CD8-positive, alpha-beta memory T cell (primary cell): ENCODE data around the gene AK9. TPM values are rescaled to one million over a fixed set of nuclear protein-coding genes. Genes with fewer than 3 reads are reported as not detected.
A peak's percentile ranks its signal among the peaks of the same experiment; 100 is the strongest.
"Not testable (repeated sequence)": the region's sequence is repeated elsewhere in the genome, so short reads cannot be mapped to it uniquely, and the experiment has no call there.

Experiments
- CTCF ChIA-PET: fragments of 350-600 bp; sonication (Branson Sonifier 250); formaldehyde crosslinking; loops from one replicate; lab custom pipeline; 2021; ENCODE audit warnings: antibody characterized with exemption; lab: Charles Lee
- POLR2A ChIA-PET: fragments of 350-600 bp; sonication (Branson Sonifier 250); formaldehyde crosslinking; loops from one replicate; lab custom pipeline; 2021; ENCODE audit warnings: antibody characterized with exemption; lab: Charles Lee
- DNase-seq, 5 donors: peaks; one replicate each; pipeline versions ENCODE4 v3.0.0 to v3.0.0-alpha.2; 2020 to 2022; ENCODE audit warnings: mixed read lengths in 1 of 5
- H3K27ac ChIP-seq: one replicate; pipeline ENCODE4 v1.7.0; 2013; ENCODE audit warnings: low read depth, mild to moderate bottlenecking, low read length, moderate library complexity
- H3K27me3 ChIP-seq: 2 replicates; pipeline ENCODE4 v1.7.0; 2013; ENCODE audit warnings: low read length, mild to moderate bottlenecking; ENCODE audit not compliant: insufficient read depth, poor library complexity, severe bottlenecking
- H3K36me3 ChIP-seq: 2 replicates; pipeline ENCODE4 v1.7.0; 2013; ENCODE audit warnings: mild to moderate bottlenecking, low read length, moderate library complexity; ENCODE audit not compliant: insufficient read depth
- H3K4me1 ChIP-seq: 2 replicates; pipeline ENCODE4 v1.7.0; 2013; ENCODE audit warnings: mild to moderate bottlenecking, low read length, moderate library complexity; ENCODE audit not compliant: insufficient read depth
- H3K4me3 ChIP-seq: 2 replicates; pipeline ENCODE4 v1.7.0; 2013; ENCODE audit warnings: mild to moderate bottlenecking, low read length
- H3K9me3 ChIP-seq: 2 replicates; pipeline ENCODE4 v1.7.0; 2013; ENCODE audit warnings: mild to moderate bottlenecking, low read length
- H3K27ac Mint-ChIP-seq, 8 donors: one replicate each; pipeline ENCODE4 v1.8.0; 2020 to 2021; ENCODE audit warnings: mixed read lengths in 8 of 8, mild to moderate bottlenecking in 6 of 8, inconsistent platforms in 3 of 8, moderate library complexity in 3 of 8
- H3K27me3 Mint-ChIP-seq, 2 donors: one replicate each; pipeline ENCODE4 v1.8.0; 2020 to 2021; ENCODE audit warnings: mixed read lengths in 2 of 2, mild to moderate bottlenecking in 1 of 2, moderate library complexity in 1 of 2
- H3K36me3 Mint-ChIP-seq, 3 donors: one replicate each; pipeline ENCODE4 v1.8.0; 2020 to 2021; ENCODE audit warnings: mixed read lengths in 3 of 3, inconsistent platforms in 1 of 3, mild to moderate bottlenecking in 1 of 3
- H3K4me1 Mint-ChIP-seq, 3 donors: one replicate each; pipeline ENCODE4 v1.8.0; 2020 to 2021; ENCODE audit warnings: mixed read lengths in 3 of 3, inconsistent platforms in 1 of 3, mild to moderate bottlenecking in 1 of 3
- H3K4me3 Mint-ChIP-seq, 7 donors: one replicate each; pipeline ENCODE4 v1.8.0; 2020 to 2021; ENCODE audit warnings: mixed read lengths in 7 of 7, mild to moderate bottlenecking in 6 of 7, moderate library complexity in 4 of 7, inconsistent platforms in 2 of 7
- H3K9me3 Mint-ChIP-seq, 5 donors: one replicate each; pipeline ENCODE4 v1.8.0; 2020 to 2022; ENCODE audit warnings: mixed read lengths in 5 of 5, mild to moderate bottlenecking in 3 of 5, moderate library complexity in 2 of 5, inconsistent platforms in 1 of 5
- polyA plus RNA-seq: library from polyadenylated mRNA; unstranded; fragments of 300-500 nt; fragmentation: Illumina TruSeq; gene quantifications from one replicate; pipeline ENCODE4 v1.2.3, GENCODE V29; 2021
- total RNA-seq, 2 experiments: library from RNA; stranded (reverse); gene quantifications; one replicate each; pipeline ENCODE4 v1.2.3, GENCODE V29; 2021

The AK9 gene
- total RNA-seq = 1 to 10 TPM; 5.1 to 5.6 TPM
- 6.8 TPM for polyA plus RNA-seq

- Histone ChIP-seq H3K4me1 (peaks cover 11% of the 10 kb centered on the region), H3K27ac (peak within 1 kb of the TSS; percentile 81), H3K4me3 (peak within 1 kb of the TSS; percentile 97), H3K27me3 (no peaks in the 10 kb centered on the region), H3K36me3 (no peaks in the 10 kb centered on the region), H3K9me3 (no peaks in the 10 kb centered on the region)
- no peaks in the 10 kb centered on the region for H3K27me3 Mint-ChIP-seq
- peak; percentile 80 to 90 (median 85) for DNase-seq
- POLR2A ChIA-PET = interaction anchor here (0.6 to 2.4 kb wide), 5 partner anchors 11 to 1287 kb away, joined by 3 to 13 read pairs (median 4); partner anchors contain the start of gene CD164
- peaks cover 21 to 46% (median 35%) of the 10 kb centered on the region in 3 donors for H3K4me1 Mint-ChIP-seq
- peak within 1 kb of the TSS; percentile 72 to 98 (median 96) for H3K27ac Mint-ChIP-seq
- H3K36me3 Mint-ChIP-seq = peaks cover 2 to 17% (median 3%) of the 10 kb centered on the region in 3 donors
- CTCF ChIA-PET = interaction anchor here (0.9 to 1.7 kb wide), 9 partner anchors 10 to 503 kb away, joined by 3 to 10 read pairs (median 3); partner anchors contain the start of gene CD164
- H3K9me3 Mint-ChIP-seq = peaks cover 0 to 4% (median 0%) of the 10 kb centered on the region in 5 donors
- peak within 1 kb of the TSS; percentile 91 to 97 (median 93) for H3K4me3 Mint-ChIP-seq
These were observed at the start of gene AK9, which contains the start of gene FIG4 for GRCh38 chr6:109690737-109691621. AK9 (minus strand) TSS chr6:109691202; CDS start chr6:109675745, 15,457 bp downstream. FIG4 (plus strand) TSS chr6:109691296; CDS start chr6:109691436, 140 bp downstream.

GRCh38 chr6:109740787-109741186 is 49.8 kb upstream of the AK9 start:
- peaks cover 34 to 73% (median 49%) of the 10 kb centered on the region in 3 donors for H3K36me3 Mint-ChIP-seq
- no peak overlapping the region for H3K27ac ChIP-seq
- no peaks in the 10 kb centered on the region for H3K4me1 ChIP-seq
- peaks cover 0 to 4% (median 0%) of the 10 kb centered on the region in 5 donors for H3K9me3 Mint-ChIP-seq
- no peak overlapping the region for H3K27ac Mint-ChIP-seq
- ChIA-PET CTCF (no interaction called here), POLR2A (no interaction called here)
- H3K4me3 ChIP-seq = no peak overlapping the region
- peaks cover 4% of the 10 kb centered on the region for H3K36me3 ChIP-seq
- no peak for DNase-seq
- no peaks in the 10 kb centered on the region for H3K27me3 ChIP-seq
- H3K9me3 ChIP-seq = no peaks in the 10 kb centered on the region
- H3K27me3 Mint-ChIP-seq = no peaks in the 10 kb centered on the region
- H3K4me3 Mint-ChIP-seq = no peak overlapping the region
- H3K4me1 Mint-ChIP-seq = no peaks in the 10 kb centered on the region

GRCh38 chr6:109739686-109740085 is 48.7 kb upstream of the AK9 start:
- no peaks in the 10 kb centered on the region for H3K4me1 ChIP-seq
- no peaks in the 10 kb centered on the region for H3K27me3 ChIP-seq
- no peak overlapping the region for H3K4me3 ChIP-seq
- Mint-ChIP-seq H3K27me3 (no peaks in the 10 kb centered on the region), H3K27ac (no peak overlapping the region), H3K9me3 (peaks cover 0 to 2% (median 0%) of the 10 kb centered on the region in 5 donors), H3K4me3 (no peak overlapping the region), H3K36me3 (peaks cover 38 to 84% (median 40%) of the 10 kb centered on the region in 3 donors), H3K4me1 (no peaks in the 10 kb centered on the region)
- H3K36me3 ChIP-seq = peaks cover 4% of the 10 kb centered on the region
- H3K9me3 ChIP-seq = no peaks in the 10 kb centered on the region
- CTCF ChIA-PET = no interaction called here
- DNase-seq = no peak
- POLR2A ChIA-PET = no interaction called here
- no peak overlapping the region for H3K27ac ChIP-seq

- H3K36me3 Mint-ChIP-seq = peaks cover 28 to 78% (median 35%) of the 10 kb centered on the region in 3 donors
- ChIA-PET POLR2A (no interaction called here), CTCF (no interaction called here)
- H3K36me3 ChIP-seq = peaks cover 4% of the 10 kb centered on the region
- H3K4me1 Mint-ChIP-seq = no peaks in the 10 kb centered on the region
- peak overlapping the region in 1 of 8 donors; percentile 33 for H3K27ac Mint-ChIP-seq
- H3K9me3 ChIP-seq = no peaks in the 10 kb centered on the region
- H3K27ac ChIP-seq = no peak overlapping the region
- no peaks in the 10 kb centered on the region for H3K27me3 Mint-ChIP-seq
- no peaks in the 10 kb centered on the region for H3K9me3 Mint-ChIP-seq
- DNase-seq = no peak
- no peaks in the 10 kb centered on the region for H3K27me3 ChIP-seq
- peak overlapping the region in 1 of 7 donors; percentile 4 for H3K4me3 Mint-ChIP-seq
- no peak overlapping the region for H3K4me3 ChIP-seq
- no peaks in the 10 kb centered on the region for H3K4me1 ChIP-seq
These were observed 47.7 kb upstream of the AK9 start for GRCh38 chr6:109738667-109739066.

- Mint-ChIP-seq H3K27me3 (no peaks in the 10 kb centered on the region), H3K36me3 (peaks cover 26 to 77% (median 35%) of the 10 kb centered on the region in 3 donors), H3K27ac (peak overlapping the region in 1 of 8 donors; percentile 33), H3K9me3 (no peaks in the 10 kb centered on the region), H3K4me3 (no peak overlapping the region), H3K4me1 (no peaks in the 10 kb centered on the region)
- H3K4me3 ChIP-seq = no peak overlapping the region
- H3K4me1 ChIP-seq = no peaks in the 10 kb centered on the region
- no peaks in the 10 kb centered on the region for H3K27me3 ChIP-seq
- no peak overlapping the region for H3K27ac ChIP-seq
- CTCF ChIA-PET = no interaction called here
- no peaks in the 10 kb centered on the region for H3K9me3 ChIP-seq
- no peak for DNase-seq
- H3K36me3 ChIP-seq = peaks cover 4% of the 10 kb centered on the region
- POLR2A ChIA-PET = no interaction called here
These were observed 47.3 kb upstream of the AK9 start for GRCh38 chr6:109738255-109738654.

- no peaks in the 10 kb centered on the region for H3K27me3 ChIP-seq
- no peaks in the 10 kb centered on the region for H3K9me3 Mint-ChIP-seq
- H3K27ac ChIP-seq = no peak overlapping the region
- H3K27ac Mint-ChIP-seq = no peak overlapping the region
- no peaks in the 10 kb centered on the region for H3K4me1 ChIP-seq
- H3K4me3 ChIP-seq = no peak overlapping the region
- no peak for DNase-seq
- no peaks in the 10 kb centered on the region for H3K9me3 ChIP-seq
- no peaks in the 10 kb centered on the region for H3K4me1 Mint-ChIP-seq
- peak overlapping the region in 1 of 7 donors; percentile 19 for H3K4me3 Mint-ChIP-seq
- no peaks in the 10 kb centered on the region for H3K27me3 Mint-ChIP-seq
- ChIA-PET POLR2A (no interaction called here), CTCF (no interaction called here)
- peaks cover 26 to 67% (median 33%) of the 10 kb centered on the region in 3 donors for H3K36me3 Mint-ChIP-seq
- H3K36me3 ChIP-seq = peaks cover 4% of the 10 kb centered on the region
These were observed 45.4 kb upstream of the AK9 start for GRCh38 chr6:109736273-109737025.

GRCh38 chr6:109725250-109725649 is 34.2 kb upstream of the AK9 start:
- H3K27me3 Mint-ChIP-seq, H3K36me3 ChIP-seq, DNase-seq, H3K4me3 Mint-ChIP-seq, H3K9me3 ChIP-seq, H3K27ac Mint-ChIP-seq, H3K4me1 ChIP-seq, CTCF ChIA-PET, H3K27ac ChIP-seq, H3K27me3 ChIP-seq, H3K9me3 Mint-ChIP-seq, H3K4me3 ChIP-seq, POLR2A ChIA-PET, H3K4me1 Mint-ChIP-seq: not testable (repeated sequence)
- H3K36me3 Mint-ChIP-seq = peaks cover 34 to 65% (median 38%) of the 10 kb centered on the region in 3 donors
